Subcutaneous adipose tissue (tissue), 4 donors: ENCODE measurements around the gene ZFP57. TPM values are rescaled to one million over a fixed set of nuclear protein-coding genes. Genes with fewer than 3 reads are reported as not detected.

Experiments
- total RNA-seq, 4 donors: library from RNA; depleted of rRNA; stranded (reverse); fragments of >200 nt; gene quantifications; one replicate each; pipeline ENCODE4 v1.1.0, GENCODE V29; 2016
- TF ChIP-seq, protein P1 (sequence below): fragments of 450-650 bp; IDR thresholded peaks from one replicate; pipeline ENCODE4 v1.5.1; 2016; ENCODE audit warnings: low read depth, mild to moderate bottlenecking, control low read depth, antibody characterized with exemption, moderate library complexity

ZFP57 gene
- total RNA-seq, 4 donors from 2014 or later, result 1.0 TPM; not detected in 3

DNA sequence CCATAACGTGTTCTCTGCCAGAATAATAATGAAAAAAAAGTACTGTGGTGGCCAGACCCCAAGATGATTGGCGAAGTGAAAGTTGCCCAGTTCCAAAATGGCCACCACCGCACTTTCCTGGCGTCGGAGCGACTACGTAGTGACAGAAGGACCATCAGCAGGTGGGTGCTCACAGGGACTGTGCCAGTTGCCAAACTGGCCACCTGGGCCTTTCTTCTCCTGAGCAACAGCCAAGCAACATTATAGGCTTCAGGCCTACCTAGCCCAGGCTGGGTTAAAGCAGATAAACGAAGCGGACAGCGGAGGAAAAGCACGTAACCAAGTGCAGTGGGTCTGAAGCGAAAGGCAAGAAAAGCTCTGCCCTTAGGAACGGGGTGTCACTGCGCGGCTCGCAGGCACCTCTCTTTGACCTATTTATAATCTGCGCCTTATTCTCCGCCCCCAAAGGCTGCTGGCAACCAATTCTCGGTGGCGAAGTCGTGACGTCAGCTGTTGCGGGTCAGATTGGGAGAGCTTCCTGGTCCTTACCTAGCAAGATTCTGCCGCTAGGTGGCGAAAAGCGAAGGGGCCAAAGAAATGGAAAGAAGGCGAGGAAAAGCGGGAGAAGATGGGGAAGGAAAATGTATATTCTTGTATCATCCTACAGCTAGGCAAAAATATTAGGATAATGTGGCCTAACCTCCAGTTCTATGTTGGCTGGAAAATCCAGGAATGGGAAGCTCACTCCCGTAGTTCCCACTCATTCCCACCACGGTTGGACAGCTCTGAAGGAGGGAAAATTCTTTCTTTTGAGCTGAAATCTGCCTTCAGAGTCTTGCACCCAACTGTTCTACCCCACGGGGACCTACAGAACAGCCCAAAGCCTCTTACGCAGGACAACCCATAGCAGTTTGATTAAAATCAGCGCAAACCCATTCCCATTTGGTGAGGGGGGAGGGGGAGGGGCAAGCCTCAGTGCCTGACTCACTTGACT lies 31.0 kb downstream of the ZFP57 start:
- TF ChIP-seq, protein P1, sequence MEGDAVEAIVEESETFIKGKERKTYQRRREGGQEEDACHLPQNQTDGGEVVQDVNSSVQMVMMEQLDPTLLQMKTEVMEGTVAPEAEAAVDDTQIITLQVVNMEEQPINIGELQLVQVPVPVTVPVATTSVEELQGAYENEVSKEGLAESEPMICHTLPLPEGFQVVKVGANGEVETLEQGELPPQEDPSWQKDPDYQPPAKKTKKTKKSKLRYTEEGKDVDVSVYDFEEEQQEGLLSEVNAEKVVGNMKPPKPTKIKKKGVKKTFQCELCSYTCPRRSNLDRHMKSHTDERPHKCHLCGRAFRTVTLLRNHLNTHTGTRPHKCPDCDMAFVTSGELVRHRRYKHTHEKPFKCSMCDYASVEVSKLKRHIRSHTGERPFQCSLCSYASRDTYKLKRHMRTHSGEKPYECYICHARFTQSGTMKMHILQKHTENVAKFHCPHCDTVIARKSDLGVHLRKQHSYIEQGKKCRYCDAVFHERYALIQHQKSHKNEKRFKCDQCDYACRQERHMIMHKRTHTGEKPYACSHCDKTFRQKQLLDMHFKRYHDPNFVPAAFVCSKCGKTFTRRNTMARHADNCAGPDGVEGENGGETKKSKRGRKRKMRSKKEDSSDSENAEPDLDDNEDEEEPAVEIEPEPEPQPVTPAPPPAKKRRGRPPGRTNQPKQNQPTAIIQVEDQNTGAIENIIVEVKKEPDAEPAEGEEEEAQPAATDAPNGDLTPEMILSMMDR, result no peak

DNA sequence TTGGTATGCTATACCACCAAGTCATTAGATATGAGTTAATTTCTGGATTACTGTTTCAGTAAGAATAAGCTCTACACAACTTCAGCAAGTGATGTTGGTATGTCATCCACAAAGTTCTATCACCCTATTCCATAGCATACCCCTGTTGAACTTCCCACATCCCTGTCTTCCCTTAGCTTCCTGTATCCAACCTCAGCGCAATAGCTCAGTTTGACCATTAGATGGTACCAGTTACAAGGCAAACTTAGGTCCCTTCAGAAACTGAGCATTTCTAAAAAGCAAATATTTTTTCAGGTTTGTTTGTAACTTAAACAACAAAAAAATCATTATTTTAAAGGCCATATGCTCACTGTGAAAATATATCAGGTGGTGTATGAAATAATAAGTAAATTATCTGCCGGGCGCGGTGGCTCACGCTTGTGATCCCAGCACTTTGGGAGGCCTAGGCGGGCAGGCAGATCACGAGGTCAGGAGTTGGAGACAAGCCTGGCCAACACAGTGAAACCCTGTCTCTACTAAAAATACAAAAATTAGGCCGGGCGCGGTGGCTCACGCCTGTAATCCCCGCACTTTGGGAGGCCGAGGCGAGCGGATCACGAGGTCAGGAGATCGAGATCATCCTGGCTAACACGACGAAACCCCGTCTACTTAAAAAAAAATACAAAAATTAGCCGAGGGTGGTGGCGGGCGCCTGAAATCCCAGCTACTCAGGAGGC lies 32.9 kb downstream of the ZFP57 start:
- TF ChIP-seq, protein P1, result no peak

DNA sequence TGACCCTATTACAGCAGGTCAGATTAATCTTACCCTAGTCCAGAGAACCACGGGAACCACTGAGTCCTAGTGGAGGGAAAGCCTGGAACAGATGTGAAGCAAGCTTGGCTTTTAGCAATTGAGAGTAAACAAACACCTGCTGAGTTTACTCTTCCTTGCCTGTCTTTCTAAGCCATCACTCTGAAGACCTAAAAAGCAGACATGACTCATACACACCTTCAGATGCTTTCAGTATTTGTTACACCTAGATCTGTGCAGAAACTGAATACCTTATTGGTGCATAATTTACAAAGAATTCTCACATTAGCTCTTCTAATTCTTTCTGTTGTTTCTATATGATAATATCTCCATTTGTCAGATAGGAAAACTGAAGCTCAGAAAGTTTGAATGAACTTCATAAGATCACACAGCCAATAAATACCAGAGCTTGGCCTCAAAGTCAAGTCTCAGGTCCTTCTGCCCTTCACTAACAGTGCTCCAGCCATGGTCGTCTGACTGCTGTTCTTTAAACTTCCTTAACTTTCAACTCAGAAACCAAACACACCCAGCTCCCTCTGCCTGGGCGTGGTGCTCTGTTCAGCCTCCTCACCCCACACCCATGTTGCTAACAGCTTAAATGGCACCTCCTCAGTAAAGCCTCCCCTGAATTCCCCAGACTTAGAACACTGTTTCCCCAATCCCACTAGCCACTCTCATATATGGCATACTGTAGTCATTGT lies 39.4 kb downstream of the ZFP57 start:
- TF ChIP-seq, protein P1, result no peak

DNA sequence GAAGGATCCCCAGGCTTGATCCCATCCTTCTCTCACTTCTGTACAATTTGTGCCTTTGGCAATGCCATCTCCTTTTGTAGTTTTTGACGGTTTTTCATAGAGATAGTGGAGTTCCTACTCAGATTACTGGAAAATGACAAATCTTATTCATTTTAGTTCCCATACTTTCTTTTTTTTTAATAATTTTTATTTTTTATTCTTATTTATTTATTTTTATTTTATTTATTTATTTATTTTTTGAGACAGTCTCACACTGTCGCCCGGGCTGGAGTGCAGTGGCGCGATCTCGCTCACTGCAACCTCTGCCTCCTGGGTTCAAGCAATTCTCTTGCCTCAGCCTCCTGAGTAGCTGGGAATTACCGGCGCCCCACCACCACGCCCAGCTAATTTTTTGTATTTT lies 43.7 kb downstream of the ZFP57 start:
- TF ChIP-seq, protein P1, result no peak

DNA sequence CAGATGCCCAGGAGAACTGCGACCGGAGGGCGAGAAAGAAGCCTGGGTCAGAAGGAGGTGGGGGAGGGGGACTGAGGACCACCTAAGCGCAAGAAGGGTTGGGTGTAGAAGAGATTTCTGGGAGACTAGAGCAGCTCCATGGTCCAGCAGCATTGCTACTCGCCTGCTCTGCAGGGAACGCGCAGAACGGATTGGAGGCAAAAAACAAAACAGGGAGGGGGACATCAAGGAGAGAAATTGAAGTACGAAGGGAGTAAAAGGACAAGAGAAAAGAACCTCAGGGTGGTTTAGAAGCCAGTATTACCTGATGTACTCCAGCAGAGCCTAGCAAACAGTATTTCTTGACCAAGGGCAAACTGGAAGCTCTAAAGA lies 47.4 kb downstream of the ZFP57 start:
- TF ChIP-seq, protein P1, result no peak

DNA sequence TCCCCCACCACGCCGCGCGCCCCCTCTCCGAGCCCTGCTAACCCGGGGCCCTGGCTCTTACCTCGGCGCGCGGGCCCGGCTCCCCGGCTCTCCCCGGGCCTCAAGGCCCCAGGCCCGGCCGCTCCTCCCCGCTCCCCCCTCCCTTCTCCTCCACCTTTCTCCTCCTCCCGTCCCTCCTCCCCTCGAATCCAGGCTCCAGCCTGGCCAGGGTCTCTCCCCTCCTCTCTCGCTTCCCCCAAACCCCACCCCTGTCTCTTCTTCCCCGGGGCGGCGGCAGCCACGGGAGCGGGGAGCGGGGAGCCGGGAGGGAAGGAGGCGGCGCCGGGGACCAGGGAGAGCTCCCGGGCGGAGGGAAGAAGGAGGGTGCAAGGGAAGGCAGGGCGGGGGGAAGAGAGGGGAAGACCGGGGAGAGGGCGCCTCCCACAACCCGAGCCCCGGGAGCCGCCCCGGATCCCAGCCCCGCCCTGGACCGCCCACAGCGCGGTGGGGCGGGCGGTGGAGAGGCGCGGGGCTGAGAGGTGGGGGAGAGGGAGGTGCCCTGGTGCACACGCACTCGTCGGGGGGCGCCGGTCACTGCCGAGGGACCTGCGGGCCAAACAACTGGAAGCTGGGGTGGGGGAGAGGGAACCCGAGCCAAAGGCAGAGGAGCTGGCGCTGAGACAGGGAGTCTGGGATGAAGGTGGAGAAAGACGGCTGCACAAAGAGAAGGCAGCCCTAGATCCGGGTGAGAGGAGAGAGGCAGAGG lies 48.0 kb downstream of the ZFP57 start, which contains the start of gene GABBR1:
Gene GABBR1, minus strand, starts transcription at position 395 of the 745 bp plus-strand sequence. CDS start 798 bp downstream, outside the sequence.
- TF ChIP-seq, protein P1, result no peak
